IPS-NIHi7 (cell line): ENCODE measurements around the gene CSTF1.
A peak's percentile ranks its signal among the peaks of the same experiment; 100 is the strongest.
"Not testable (repeated sequence)": the region's sequence is repeated elsewhere in the genome, so short reads cannot be mapped to it uniquely, and the experiment has no call there.

Experiments
- DNase-seq: peaks from one replicate; pipeline ENCODE4 v3.0.0; 2012; ENCODE audit warnings: mixed read lengths; ENCODE audit errors: extremely low spot score

Gene CSTF1

DNA sequence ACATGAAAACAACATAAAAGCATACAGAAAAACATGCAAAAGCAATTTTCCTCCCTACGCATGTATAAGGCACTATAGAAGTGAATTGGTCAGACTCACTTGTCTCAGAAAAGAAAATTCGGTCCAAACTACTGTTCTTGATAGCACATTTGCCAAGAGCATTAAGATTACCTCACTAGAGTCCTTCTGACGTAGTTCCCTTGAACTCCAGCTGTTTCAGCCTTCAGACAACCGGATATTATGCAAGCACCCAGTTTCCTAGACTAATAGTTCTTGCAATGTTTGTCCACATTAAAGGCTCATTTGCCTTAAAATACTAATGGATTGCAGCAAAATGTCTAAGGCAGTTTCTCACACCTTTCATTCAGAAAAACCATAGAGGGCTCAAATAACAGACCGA, 17.1 kb downstream of the CSTF1 start:
- DNase-seq, result no peak

DNA sequence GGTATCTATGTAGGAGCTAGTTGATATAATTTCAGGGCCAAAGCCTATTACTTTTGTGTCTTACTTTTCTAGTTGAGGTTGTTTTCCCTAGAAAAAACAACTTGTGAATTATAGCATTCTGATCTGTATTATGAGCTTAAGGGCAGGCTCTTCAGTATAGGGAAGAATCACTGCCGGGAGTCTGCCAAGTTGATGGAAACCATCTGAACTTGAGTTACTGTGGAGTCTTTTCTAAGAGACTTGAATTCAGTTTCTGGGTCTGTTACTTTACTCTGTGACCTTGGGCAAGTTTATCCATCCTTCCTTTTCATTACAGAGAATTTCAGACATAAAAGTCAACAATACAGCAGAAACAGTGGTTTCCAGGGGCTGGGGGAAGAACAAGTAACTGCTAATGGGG, 17.5 kb downstream of the CSTF1 start:
- DNase-seq, result no peak

DNA sequence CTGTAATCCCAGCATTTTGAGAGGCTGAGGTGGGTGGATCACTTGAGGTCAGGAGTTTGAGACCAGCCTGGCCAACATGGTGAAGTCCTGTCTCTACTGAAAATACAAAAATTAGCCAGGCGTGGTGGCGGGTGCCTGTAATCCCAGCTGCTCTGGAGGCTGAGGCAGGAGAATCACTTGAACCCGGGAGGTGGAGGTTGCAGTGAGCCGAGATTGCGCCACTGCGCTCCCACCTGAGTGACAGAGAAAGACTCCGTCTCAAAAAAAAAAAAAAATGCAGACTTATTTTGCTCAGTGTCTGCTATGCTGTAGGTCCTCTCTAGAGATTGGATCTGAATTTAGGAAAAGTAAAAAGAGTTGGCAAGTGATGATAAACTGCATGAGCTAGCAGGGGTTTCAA, 18.8 kb downstream of the CSTF1 start:
- DNase-seq, result not testable (repeated sequence)

GRCh38 chr20:56411759-56412472, 19.5 kb downstream of the CSTF1 start, which contains the start of gene CASS4:
TSS of gene CASS4 (plus strand) at chr20:56412260. CDS start at chr20:56412459, 199 bp downstream.
- DNase-seq, result no peak

DNA sequence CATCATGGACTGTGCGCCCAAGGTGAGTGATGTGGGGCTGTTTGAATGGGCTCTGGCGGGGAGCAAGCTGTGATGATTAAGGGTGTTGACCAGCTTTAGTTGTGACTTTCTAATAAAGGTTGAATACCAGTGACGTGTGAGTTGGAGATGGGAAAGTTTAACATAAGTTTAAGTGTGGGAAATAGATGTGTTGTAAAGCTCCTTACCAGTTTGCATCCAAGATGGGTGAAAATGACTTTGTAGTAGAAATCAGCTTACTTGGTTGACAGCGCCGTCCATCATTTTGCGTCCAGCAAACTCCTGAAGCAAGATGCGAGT, 20.0 kb downstream of the CSTF1 start:
- no peak for DNase-seq

GRCh38 chr20:56412949-56413348, 20.5 kb downstream of the CSTF1 start:
- no peak for DNase-seq

DNA sequence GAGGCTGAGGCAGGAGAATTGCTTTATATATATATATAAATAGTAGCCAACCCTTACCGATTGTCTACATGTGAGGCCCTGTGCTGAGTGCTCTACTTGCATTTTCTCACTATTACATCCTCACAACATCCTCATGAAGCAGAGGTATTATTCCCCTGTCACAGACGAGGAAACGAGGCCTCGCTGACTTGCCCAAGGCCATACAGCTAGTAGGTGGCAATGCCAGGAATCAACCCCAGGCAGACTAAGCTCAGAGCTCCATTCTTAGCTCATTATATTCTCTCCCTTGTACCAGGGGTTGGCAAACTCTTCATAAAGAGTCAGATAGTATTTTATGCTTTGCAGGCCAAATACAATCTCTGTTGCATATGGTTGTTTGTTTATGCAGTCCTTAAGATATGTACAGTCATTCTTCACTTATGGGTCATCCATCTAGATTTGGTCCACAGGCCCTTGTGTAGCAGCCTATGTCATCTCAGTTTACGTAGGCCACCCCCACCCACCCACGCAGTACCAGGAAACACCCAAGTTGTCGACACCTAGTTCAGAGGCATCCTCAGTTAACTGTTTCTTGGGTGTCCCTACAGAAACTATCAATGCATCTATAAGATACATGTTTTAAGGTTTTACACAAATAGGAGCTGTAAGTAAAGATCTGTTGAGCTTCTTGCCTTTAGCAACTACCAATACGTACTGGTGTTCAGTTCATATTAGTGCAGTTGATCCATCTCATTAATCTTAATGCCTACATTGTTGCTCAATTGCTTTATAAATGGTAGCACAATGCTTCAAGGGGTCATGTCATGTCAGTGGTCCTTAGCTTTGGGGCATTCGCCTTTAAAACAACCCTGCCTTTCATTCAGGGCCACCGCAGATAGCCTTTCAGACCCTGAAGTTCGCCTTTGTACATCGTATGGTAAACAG, 22.7 kb downstream of the CSTF1 start:
- no peak for DNase-seq

- no peak for DNase-seq
Observed at GRCh38 chr20:56417402-56417801, 25.0 kb downstream of the CSTF1 start.

- DNase-seq, result no peak
Observed at GRCh38 chr20:56417911-56418310, 25.5 kb downstream of the CSTF1 start.

GRCh38 chr20:56418385-56418861, 26.0 kb downstream of the CSTF1 start:
- no peak for DNase-seq

- no peak for DNase-seq
Observed at GRCh38 chr20:56420028-56420427, 27.6 kb downstream of the CSTF1 start.

DNA sequence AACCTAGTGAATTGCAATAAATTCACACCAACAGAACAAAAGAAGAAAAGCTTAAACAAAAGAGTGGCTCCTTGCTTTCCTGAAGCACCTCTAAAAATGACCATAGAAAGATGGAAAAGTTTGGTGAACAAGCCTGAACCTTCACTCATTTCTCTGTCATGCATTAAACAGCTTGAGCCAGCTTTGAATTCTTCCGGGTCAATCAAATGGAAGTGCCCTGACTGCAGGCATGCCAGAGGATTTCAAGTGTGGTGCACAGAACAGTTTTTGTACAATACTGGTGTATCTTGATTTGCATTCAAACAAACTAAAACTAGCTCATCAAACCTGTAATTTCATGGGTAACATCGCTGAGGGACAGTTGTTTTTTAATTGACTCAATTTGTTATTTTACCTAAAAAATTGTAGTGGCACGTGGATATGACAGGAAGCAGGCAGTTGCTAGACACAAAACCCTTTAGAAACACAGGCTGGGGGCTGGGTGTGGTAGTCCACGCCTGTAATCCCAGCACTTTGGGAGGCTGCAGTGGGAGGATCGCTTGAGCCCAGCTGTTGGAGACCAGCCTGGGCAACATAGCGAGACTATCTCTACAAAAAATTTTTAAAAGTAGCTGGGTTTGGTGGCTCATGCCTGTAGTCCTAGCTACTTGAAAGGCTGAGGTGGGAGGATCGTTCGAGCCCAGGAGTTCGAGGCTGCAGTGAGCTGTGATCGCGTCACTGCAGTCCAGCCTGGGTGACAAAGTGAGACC, 28.7 kb downstream of the CSTF1 start:
- DNase-seq, result no peak

DNA sequence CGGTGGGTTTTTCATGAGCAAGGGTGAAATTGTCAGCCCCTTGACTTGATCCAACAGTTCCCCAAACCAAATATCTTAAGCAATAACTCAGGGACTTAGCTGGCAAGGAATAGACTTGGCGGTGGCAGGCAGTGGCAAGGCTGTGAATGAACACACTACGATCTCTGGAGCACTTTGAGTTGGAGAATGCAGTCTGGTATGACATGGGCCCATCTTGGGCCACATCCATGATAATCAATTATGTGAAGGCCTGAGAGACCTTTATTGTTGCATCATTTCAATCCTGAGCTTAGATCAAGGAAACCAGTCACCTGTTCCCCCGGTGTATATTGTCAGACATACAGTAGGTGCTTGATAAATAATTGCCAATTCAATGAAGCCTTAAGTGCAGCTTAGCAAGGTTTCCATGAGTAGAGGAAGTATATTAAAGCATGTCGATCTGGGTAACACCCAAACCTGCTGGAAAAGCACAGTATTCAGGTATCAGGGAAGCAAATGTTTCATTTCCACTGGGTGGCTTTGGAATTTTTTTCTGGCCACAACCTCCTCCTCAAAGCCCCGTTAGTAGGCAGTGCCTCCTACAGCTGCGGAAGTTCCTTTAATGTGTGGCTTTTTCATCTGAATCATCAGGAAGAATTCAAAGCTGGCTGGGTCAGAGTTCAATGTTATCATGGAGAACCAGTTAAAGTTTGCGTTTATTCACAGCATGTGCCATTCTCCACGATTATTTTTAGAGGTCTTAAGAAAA, 29.8 kb downstream of the CSTF1 start:
- no peak for DNase-seq

DNA sequence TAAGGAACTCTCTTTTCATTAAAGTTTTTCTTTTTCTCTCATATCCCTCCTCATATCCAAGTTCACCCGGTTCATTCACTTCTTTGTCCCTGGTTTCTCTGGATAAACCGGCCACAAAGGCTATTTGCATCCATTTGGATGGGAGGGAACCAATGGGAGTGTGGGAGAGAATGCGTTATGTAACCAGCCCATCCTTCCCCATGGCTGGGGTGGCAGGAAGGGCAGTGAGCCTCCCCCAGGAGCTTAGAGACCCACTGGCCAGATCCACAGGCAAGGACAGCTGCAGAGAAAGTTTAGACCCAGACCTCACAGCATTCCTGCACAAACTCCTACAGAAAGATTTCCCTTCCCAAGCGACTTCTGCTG, 30.4 kb downstream of the CSTF1 start:
- peak; percentile 48 for DNase-seq

- no peak for DNase-seq
Observed at GRCh38 chr20:56423211-56423610, 30.8 kb downstream of the CSTF1 start.

DNA sequence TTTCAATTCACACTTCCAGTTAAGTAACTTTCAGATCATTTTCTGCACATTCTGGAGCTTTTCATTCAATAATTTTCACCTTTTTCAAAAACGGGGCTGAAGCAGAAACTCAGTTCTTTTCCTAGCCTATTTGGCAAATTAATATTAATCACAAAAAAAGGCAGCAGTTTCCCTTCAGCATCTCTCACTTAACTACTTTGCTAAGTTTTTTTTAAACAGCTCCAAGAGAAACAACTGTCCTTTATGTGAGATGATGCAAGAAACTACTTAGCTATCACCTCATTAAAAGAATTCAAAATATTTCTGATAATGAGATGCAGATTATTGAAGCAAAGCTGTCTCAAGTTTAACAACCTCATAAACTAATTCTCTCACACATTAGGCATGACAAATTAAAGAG, 31.4 kb downstream of the CSTF1 start:
- no peak for DNase-seq

DNA sequence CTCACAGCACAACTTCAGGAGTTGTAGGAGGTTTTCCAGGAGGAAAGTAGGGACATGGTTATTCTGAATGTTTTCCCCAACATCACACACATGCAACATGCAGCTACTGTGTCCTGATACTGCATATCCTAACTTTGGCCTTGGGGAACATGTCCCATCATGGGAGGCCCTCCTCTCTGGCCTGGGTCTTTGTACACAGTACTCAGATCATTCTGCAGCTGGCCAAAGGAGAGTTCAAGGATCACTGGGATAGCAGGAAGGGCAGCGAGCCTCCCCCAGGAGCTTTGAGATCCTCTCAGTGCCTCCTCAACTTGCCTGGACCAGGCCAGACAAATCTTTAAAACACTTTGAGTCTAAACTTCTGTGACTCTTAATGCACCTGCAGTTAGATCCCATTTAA, 32.5 kb downstream of the CSTF1 start:
- DNase-seq, result no peak

- DNase-seq, result no peak
Observed at GRCh38 chr20:56426026-56426425, 33.6 kb downstream of the CSTF1 start.

DNA sequence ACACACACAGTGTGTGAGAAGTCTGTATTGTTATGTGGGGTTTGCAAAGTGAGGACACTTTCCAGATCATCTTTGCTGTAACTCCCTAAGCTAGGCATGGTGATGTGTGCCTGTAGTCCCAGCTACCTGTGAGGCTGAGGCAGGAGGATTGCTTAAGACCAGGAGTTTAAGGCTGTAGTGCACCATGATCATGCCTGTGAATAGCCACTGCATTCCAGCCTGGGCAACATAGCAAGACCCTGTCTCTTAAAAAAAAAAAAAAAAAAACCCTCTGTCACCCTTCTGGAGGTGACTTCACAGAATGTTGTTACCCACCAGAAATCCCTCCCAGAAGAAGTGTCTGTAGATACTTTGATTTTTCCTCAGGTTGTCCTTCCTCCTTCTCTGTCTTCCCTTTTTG, 34.5 kb downstream of the CSTF1 start:
- no peak for DNase-seq

DNA sequence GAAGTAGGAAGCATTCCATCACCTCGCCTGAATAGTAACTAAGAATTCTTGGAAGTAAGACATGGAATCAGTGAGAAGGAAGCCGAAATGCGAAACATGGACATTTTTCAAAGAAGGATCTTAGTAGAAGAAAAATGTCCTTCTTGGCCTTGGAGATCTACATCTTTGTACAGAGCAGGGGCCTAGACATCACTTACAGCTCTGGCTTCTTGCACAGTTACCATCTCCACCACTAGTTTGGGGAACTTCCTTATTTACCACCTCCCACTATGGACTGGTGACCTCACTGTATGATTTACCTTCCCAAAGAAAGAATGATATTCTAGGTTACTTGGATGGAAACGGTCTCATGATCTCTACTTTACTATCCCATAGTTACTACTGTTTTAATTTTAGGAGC, 35.4 kb downstream of the CSTF1 start:
- no peak for DNase-seq

GRCh38 chr20:56428410-56428809, 36.0 kb downstream of the CSTF1 start:
- no peak for DNase-seq

DNA sequence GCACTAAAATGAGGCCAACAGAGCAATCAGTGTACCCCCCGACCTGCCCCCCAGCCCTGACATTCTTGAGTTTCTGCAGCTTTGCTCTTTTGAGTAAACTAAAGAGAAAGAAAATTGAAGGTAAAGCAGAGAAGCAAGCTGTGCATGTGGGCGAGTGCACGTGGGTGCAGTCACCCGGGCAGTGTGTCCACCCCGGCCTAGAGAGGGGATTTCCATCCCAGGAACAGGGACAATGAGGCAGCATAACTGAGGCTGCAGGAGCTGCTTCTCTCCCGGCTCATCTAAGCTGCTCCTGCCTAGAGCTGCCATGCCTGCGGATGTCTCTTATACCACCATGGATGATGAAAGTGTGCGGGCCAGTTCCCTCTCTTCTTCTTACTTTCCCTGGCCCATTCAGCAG, 36.4 kb downstream of the CSTF1 start:
- no peak for DNase-seq
